ENCODE measurements around the gene CUL7.

GRCh38 chr6:43043310-43043709 lies 10.3 kb downstream of the CUL7 start:
- TF ChIP-seq CTCF (IDR thresholded peaks at IDR 0.05; ENCODE audit: borderline replicate concordance, extremely low read depth, low read length, poor library complexity, severe bottlenecking) (no peak), EZH2 (IDR thresholded peaks at IDR 0.05; ENCODE audit: borderline replicate concordance, low read depth, low read length, severe bottlenecking) (no peak)
